Transverse colon (tissue), 4 donors: ENCODE results near the gene STRADA. TPM values are rescaled to one million over a fixed set of nuclear protein-coding genes. Genes with fewer than 3 reads are reported as not detected.

ENCODE experiments used
- DNase-seq: peaks from one replicate; pipeline ENCODE4 v3.0.0-alpha.2; 2019
- H3K27ac ChIP-seq, 4 donors: fragments of 200-600 bp; sonication (generic); 2 replicates each; pipeline ENCODE4 v1.5.1; 2016 to 2018; ENCODE audit warnings: inconsistent platforms in 4 of 4
- H3K27me3 ChIP-seq: fragments of 200-600 bp; sonication (generic); 2 replicates; pipeline ENCODE4 v1.5.1; 2017; ENCODE audit warnings: inconsistent platforms
- H3K36me3 ChIP-seq, 4 donors: fragments of 200-600 bp; sonication (generic); 2 replicates each; pipeline ENCODE4 v1.5.1; 2017 to 2019; ENCODE audit warnings: inconsistent platforms in 4 of 4
- H3K4me1 ChIP-seq, 4 donors: fragments of 200-600 bp; sonication (generic); 2 replicates each; pipeline ENCODE4 v1.5.1; 2017 to 2020; ENCODE audit warnings: inconsistent platforms in 4 of 4
- H3K4me3 ChIP-seq, 4 donors: fragments of 200-600 bp; sonication (generic); 1 replicate in 1 of 4; 2 replicates in 3 of 4; pipeline versions ENCODE4 v1.5.1 to v1.6.1; 2017 to 2019; ENCODE audit warnings: inconsistent platforms in 4 of 4
- H3K9me3 ChIP-seq, 2 donors: fragments of 200-600 bp; sonication (generic); 2 replicates each; pipeline ENCODE4 v1.5.1; 2017 to 2019; ENCODE audit warnings: inconsistent platforms in 2 of 2
- CTCF ChIP-seq, 5 experiments: fragments of 200-600 bp in 3 of 5; fragments of 450-650 bp in 2 of 5; sonication (generic) in 3 of 5; IDR thresholded peaks; 1 replicate in 2 of 5; 2 replicates in 3 of 5; pipeline ENCODE4 v1.5.1; 2016 to 2017; ENCODE audit warnings: antibody characterized with exemption in 5 of 5, inconsistent platforms in 3 of 5, mild to moderate bottlenecking in 2 of 5, moderate library complexity in 1 of 5
- EP300 ChIP-seq: sonication (generic); formaldehyde crosslinking; IDR thresholded peaks from one replicate; pipeline ENCODE4 v1.6.1; 2017; ENCODE audit warnings: antibody characterized with exemption, low read depth
- POLR2A ChIP-seq: fragments of 450-650 bp; IDR thresholded peaks from one replicate; pipeline ENCODE4 v1.6.1; 2016; ENCODE audit warnings: antibody characterized with exemption, mild to moderate bottlenecking, moderate library complexity
- POLR2AphosphoS5 ChIP-seq, 3 donors: sonication (generic); formaldehyde crosslinking; IDR thresholded peaks; one replicate each; pipeline ENCODE4 v1.6.1; 2016; ENCODE audit warnings: antibody characterized with exemption in 3 of 3
- WGBS, 2 donors: methylation state at CpG; one replicate each; pipeline ENCODE4 v1.1.5; 2018; ENCODE audit warnings: low coverage in 1 of 2; 5-methylcytosine and 5-hydroxymethylcytosine counted together
- in situ Hi-C, 4 donors: fragments of 200-750 bp; cut with MboI; loops; one replicate each; pipeline versions ENCODE4 v1.15.0 to v1.15.1; 2017; ENCODE audit warnings: low sequenced_read_pairs in 3 of 4, low pct_ligation_motif_present in 1 of 4, low pct_unique_long_range_greater_than_20kb in 1 of 4
- intact Hi-C: fragments of 100-400 bp; cut with DNase I; formaldehyde crosslinking; loops from one replicate; pipeline ENCODE4 v1.15.1; 2023; ENCODE audit warnings: low total_unique reads
- total RNA-seq, 4 donors: library from RNA; depleted of rRNA; stranded (reverse); fragments of >200 nt; gene quantifications; one replicate each; pipeline ENCODE4 v1.1.0, GENCODE V29; 2016

Gene STRADA
- total RNA-seq, 4 donors from 2014 or later, result 23.1 to 37.8 (median 33.8) TPM

- peak overlapping the region; percentile 93 to 98 (median 96) for H3K27ac ChIP-seq
- peaks cover 15 to 39% (median 31%) of the 10 kb centered on the region in 4 donors for H3K4me1 ChIP-seq
- in situ Hi-C loops (loop anchor here in 1 of 4 donors (5.0 kb wide), 1 partner anchor 52 kb away; the partner anchor contains the start of genes FTSJ3 and PSMC5), intact Hi-C loops (loop anchor here (10.0 kb wide), 1 partner anchor 69 kb away; the partner anchor contains the start of gene SMARCD2)
- TF ChIP-seq EP300 (no peak), CTCF (IDR thresholded peaks at IDR 0.05) (no peak), POLR2AphosphoS5 (IDR thresholded peaks at IDR 0.05) (no peak), POLR2A (no peak)
- 19 to 27% methylated on average over 4 to 8 of the region's 8 CpGs for WGBS, 2 donors
- no peaks in the 10 kb centered on the region for H3K9me3 ChIP-seq
- DNase-seq, result no peak
- peak overlapping the region; percentile 82 to 96 (median 94) for H3K4me3 ChIP-seq
- H3K36me3 ChIP-seq, result peaks cover 0 to 7% (median 0%) of the 10 kb centered on the region in 4 donors
- no peaks in the 10 kb centered on the region for H3K27me3 ChIP-seq
Measured at GRCh38 chr17:63775420-63775819, 33.8 kb upstream of the STRADA start.

- peaks cover 0 to 7% (median 0%) of the 10 kb centered on the region in 4 donors for H3K36me3 ChIP-seq
- H3K27ac ChIP-seq, result peak overlapping the region; percentile 93 to 98 (median 96)
- TF ChIP-seq CTCF (IDR thresholded peaks at IDR 0.05) (no peak), EP300 (no peak), POLR2A (no peak), POLR2AphosphoS5 (IDR thresholded peaks at IDR 0.05) (no peak)
- 0 to 1% methylated on average over 3 to 4 of the region's 4 CpGs for WGBS, 2 donors
- H3K4me1 ChIP-seq, result peaks cover 15 to 37% (median 31%) of the 10 kb centered on the region in 4 donors
- no peaks in the 10 kb centered on the region for H3K27me3 ChIP-seq
- intact Hi-C loops (loop anchor here (10.0 kb wide), 1 partner anchor 70 kb away; the partner anchor contains the start of gene SMARCD2), in situ Hi-C loops (loop anchor here in 1 of 4 donors (5.0 kb wide), 1 partner anchor 52 kb away; the partner anchor contains the start of genes FTSJ3 and PSMC5)
- DNase-seq, result no peak
- H3K9me3 ChIP-seq, result no peaks in the 10 kb centered on the region
- H3K4me3 ChIP-seq, result peak overlapping the region; percentile 82 to 96 (median 94)
Measured at GRCh38 chr17:63774969-63775265, 33.3 kb upstream of the STRADA start.

- in situ Hi-C loops, result no loop called here
- WGBS, 2 donors, result 0% methylated on average over 4 to 50 of the region's 67 CpGs
- DNase-seq, result peak; percentile 94
- Histone ChIP-seq H3K9me3 (no peaks in the 10 kb centered on the region), H3K27me3 (no peaks in the 10 kb centered on the region), H3K36me3 (peaks cover 0 to 7% (median 0%) of the 10 kb centered on the region in 4 donors), H3K27ac (peak within 1 kb of the TSS; percentile 93 to 98 (median 96)), H3K4me3 (peak within 1 kb of the TSS; percentile 82 to 96 (median 94)), H3K4me1 (peaks cover 15 to 37% (median 31%) of the 10 kb centered on the region in 4 donors)
- intact Hi-C loops, result loop anchor here (10.0 kb wide), 1 partner anchor 70 kb away; the partner anchor contains the start of gene SMARCD2
- TF ChIP-seq POLR2AphosphoS5 (IDR thresholded peaks at IDR 0.05) (peak in 2 of 3 donors; percentile 78 to 92), EP300 (no peak), POLR2A (peak; percentile 62), CTCF (IDR thresholded peaks at IDR 0.05) (no peak)
Measured at GRCh38 chr17:63774141-63774968, 32.8 kb upstream of the STRADA start, which contains the start of gene DDX42. DDX42 (plus strand) TSS chr17:63774170; CDS start chr17:63787050, 12,880 bp downstream.
